Measurements from ENCODE around the gene RTEL1. TPM values are rescaled to one million over a fixed set of nuclear protein-coding genes. Genes with fewer than 3 reads are reported as not detected.

RTEL1 gene
- total RNA-seq, 1 experiment from 2014 or later = 26.1 TPM

GRCh38 chr20:63678667-63679465, 20.8 kb downstream of the RTEL1 start:
- CTCF ChIA-PET = no interaction called here
- H3K27ac ChIP-seq (ENCODE audit: low read length) = no peak overlapping the region
- intact Hi-C loops (cut with micrococcal nuclease; ENCODE audit: unreplicated experiment) = no loop called here
- in situ Hi-C loops (cut with HindIII; ENCODE audit: low pct_unique_long_range_greater_than_20kb, low sequenced_read_pairs) = no loop called here
- H3K4me3 ChIP-seq (ENCODE audit: low read depth in 2 of 2, low read length in 2 of 2) = no peak overlapping the region
- no peak for TF ChIP-seq SIN3A (IDR thresholded peaks at IDR 0.05; ENCODE audit: borderline replicate concordance, insufficient read depth, low read depth, low read length)
- TF ChIP-seq POLR2AphosphoS5 (IDR thresholded peaks at IDR 0.05; ENCODE audit: low read depth, low read length) = no peak
- no peak for TF ChIP-seq CTCF (IDR thresholded peaks at IDR 0.05)
- TF ChIP-seq REST (IDR thresholded peaks at IDR 0.05; ENCODE audit: insufficient read depth in 1 of 2, low read depth in 2 of 2, low read length in 1 of 2) = no peak
- TF ChIP-seq TCF7L2 (IDR thresholded peaks at IDR 0.05; ENCODE audit: low read depth, low read length) = no peak
- BruUV-seq (replicated peaks) = no TSS peak
- no peaks in the 10 kb centered on the region for H3K9me3 ChIP-seq (ENCODE audit: control insufficient read depth, insufficient read depth, low read depth, low read length)
- H3K27me3 ChIP-seq (ENCODE audit: control insufficient read depth, insufficient read depth, low read length) = no peaks in the 10 kb centered on the region
- POLR2A ChIA-PET = no interaction called here
- DNase-seq (ENCODE audit: low read depth, low spot score) (no peak), ATAC-seq (no peak)
- peaks cover 23% of the 10 kb centered on the region for H3K4me1 ChIP-seq (ENCODE audit: control insufficient read depth, insufficient read depth, low read length)
- no peaks in the 10 kb centered on the region; the same call in 1 of the 2 replicates for H3K36me3 ChIP-seq (ENCODE audit: control insufficient read depth, insufficient read depth, low read length)

GRCh38 chr20:63679799-63680305, 21.7 kb downstream of the RTEL1 start:
- POLR2A ChIA-PET = no interaction called here
- no peak overlapping the region for H3K4me3 ChIP-seq (ENCODE audit: low read depth in 2 of 2, low read length in 2 of 2)
- CTCF ChIA-PET = no interaction called here
- TF ChIP-seq SIN3A (IDR thresholded peaks at IDR 0.05; ENCODE audit: borderline replicate concordance, insufficient read depth, low read depth, low read length) (no peak), TCF7L2 (IDR thresholded peaks at IDR 0.05; ENCODE audit: low read depth, low read length) (no peak), CTCF (IDR thresholded peaks at IDR 0.05) (no peak), POLR2AphosphoS5 (IDR thresholded peaks at IDR 0.05; ENCODE audit: low read depth, low read length) (no peak), REST (IDR thresholded peaks at IDR 0.05; ENCODE audit: insufficient read depth in 1 of 2, low read depth in 2 of 2, low read length in 1 of 2) (no peak)
- intact Hi-C loops (cut with micrococcal nuclease; ENCODE audit: unreplicated experiment) (no loop called here), in situ Hi-C loops (cut with HindIII; ENCODE audit: low pct_unique_long_range_greater_than_20kb, low sequenced_read_pairs) (no loop called here)
- DNase-seq (ENCODE audit: low read depth, low spot score) = no peak
- H3K4me1 ChIP-seq (ENCODE audit: control insufficient read depth, insufficient read depth, low read length) = peaks cover 23% of the 10 kb centered on the region
- ATAC-seq = no peak
- H3K9me3 ChIP-seq (ENCODE audit: control insufficient read depth, insufficient read depth, low read depth, low read length) = no peaks in the 10 kb centered on the region
- BruUV-seq (replicated peaks) = no TSS peak
- no peaks in the 10 kb centered on the region; the same call in 1 of the 2 replicates for H3K36me3 ChIP-seq (ENCODE audit: control insufficient read depth, insufficient read depth, low read length)
- H3K27me3 ChIP-seq (ENCODE audit: control insufficient read depth, insufficient read depth, low read length) = no peaks in the 10 kb centered on the region
- peak overlapping the region; percentile 26; the same call in 1 of the 2 replicates for H3K27ac ChIP-seq (ENCODE audit: low read length)

Measured in Panc1 (cell line).